IMR-90 (cell line): ENCODE results near the gene KRT39.

Source experiments
- BHLHE40 ChIP-seq: fragments of 150-350 bp; IDR thresholded peaks from 2 replicates; pipeline ENCODE4 v1.6.1; 2016; ENCODE audit warnings: mild to moderate bottlenecking, low read depth, low read length
- CEBPB ChIP-seq: IDR thresholded peaks from 2 replicates; pipeline ENCODE4 v1.6.1; 2012; ENCODE audit warnings: low read depth, low read length, improper control_type of control experiment
- CTCF ChIP-seq: conservative IDR thresholded peaks from 2 replicates; pipeline ENCODE4 v1.5.1; 2012; ENCODE audit warnings: mild to moderate bottlenecking, low read depth, low read length, improper control_type of control experiment
- FOS ChIP-seq: fragments of 150-350 bp; IDR thresholded peaks from 2 replicates; pipeline ENCODE4 v1.6.1; 2016; ENCODE audit warnings: low read depth, low read length
- MAFK ChIP-seq: IDR thresholded peaks from 2 replicates; pipeline ENCODE4 v1.6.1; 2012; ENCODE audit warnings: low read depth, low read length, improper control_type of control experiment
- POLR2A ChIP-seq: IDR thresholded peaks from 2 replicates; pipeline ENCODE4 v1.6.1; 2012; ENCODE audit warnings: mild to moderate bottlenecking, low read depth, low read length
- RCOR1 ChIP-seq: IDR thresholded peaks from 2 replicates; pipeline ENCODE4 v1.6.1; 2012; ENCODE audit warnings: mild to moderate bottlenecking, low read length, improper control_type of control experiment; ENCODE audit not compliant: insufficient replicate concordance
- TF ChIP-seq, protein P1 (sequence below): fragments of 150-350 bp; IDR thresholded peaks from 2 replicates; pipeline ENCODE4 v1.6.1; 2017; ENCODE audit warnings: mild to moderate bottlenecking, antibody characterized with exemption, low read length, low read depth

DNA sequence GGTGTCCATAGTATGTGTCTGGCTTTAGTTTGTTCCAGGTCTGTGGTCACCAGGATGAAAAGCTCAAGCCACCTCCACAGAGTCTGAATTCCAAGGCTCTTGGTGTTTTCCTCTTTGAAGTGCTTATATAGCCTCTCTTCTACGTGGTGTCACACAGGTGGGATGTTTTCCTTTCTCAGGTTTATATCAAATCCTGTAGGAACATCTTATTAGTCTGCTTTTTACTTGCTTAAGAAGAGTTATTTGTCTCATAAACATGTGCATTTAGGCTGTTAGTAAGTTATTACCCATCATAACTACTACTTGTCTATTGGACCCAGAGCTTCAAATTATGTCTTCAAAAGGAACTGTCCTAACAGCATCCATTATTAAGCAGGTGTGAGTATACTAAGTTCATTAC is at the start of gene KRT39:
- TF ChIP-seq CEBPB (no peak), CTCF (no peak), POLR2A (no peak), FOS (no peak), MAFK (no peak), RCOR1 (no peak), BHLHE40 (no peak)
- TF ChIP-seq, protein P1, sequence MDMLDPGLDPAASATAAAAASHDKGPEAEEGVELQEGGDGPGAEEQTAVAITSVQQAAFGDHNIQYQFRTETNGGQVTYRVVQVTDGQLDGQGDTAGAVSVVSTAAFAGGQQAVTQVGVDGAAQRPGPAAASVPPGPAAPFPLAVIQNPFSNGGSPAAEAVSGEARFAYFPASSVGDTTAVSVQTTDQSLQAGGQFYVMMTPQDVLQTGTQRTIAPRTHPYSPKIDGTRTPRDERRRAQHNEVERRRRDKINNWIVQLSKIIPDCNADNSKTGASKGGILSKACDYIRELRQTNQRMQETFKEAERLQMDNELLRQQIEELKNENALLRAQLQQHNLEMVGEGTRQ = no peak
